ENCODE measurements around the gene ALLC.

ALLC gene

DNA sequence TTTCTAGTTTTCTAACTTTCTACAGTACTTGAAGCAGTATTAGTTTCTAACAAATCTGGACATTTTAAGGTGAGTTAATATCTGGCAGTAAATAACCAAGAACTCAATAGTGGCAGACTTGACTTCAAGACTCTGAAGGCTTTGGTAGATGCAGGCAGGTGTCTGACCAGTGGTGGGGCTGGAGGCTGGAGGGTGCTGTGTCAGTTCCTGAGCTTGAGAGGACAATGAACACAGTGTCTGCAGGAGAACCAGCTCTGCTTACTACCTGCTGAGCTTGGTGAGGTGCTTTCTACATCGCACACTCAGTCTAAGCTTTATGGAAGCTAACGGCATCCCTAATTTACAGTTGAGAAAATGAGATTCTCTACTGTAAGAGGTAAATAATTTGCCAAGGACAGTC lies 21.2 kb downstream of the ALLC start:
- DNase-seq (ENCODE audit: low spot score) = no peak

DNA sequence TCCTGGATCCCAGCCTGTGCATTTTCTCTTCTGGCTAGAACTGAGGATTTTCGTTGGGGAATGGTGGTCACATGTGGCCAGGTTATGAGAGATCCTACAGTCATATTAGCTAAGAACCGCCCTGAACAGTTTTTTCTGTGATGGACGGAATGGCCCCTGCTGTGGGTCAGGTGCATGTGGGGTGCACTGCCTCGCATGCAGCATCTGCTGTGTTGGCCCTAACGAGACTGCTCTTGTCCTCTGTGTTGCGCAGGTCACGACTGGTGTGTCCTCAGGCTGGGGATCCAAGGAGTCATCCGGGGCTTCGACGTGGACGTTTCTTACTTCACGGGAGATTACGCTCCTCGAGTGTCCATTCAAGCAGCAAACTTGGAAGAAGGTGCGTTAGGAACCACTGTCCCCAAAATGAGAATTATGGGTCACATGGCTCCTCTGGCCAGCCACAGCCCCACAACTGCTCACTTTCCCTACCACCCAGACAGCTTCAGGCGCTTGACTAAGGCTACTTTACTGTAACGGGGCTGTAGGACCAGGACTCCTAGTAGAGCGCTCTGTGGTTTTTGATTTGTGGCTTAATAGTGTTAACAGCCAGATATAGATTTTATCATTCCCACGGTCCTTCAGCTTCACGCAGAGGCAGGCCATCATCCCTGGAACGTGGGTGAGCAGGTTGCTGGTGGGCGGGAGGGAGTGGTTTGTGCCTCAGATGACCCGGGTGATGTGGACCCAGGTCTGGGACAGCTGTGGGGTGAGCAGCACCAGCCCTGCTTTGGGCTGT lies 21.8 kb downstream of the ALLC start:
- DNase-seq (ENCODE audit: low spot score) = no peak

DNA sequence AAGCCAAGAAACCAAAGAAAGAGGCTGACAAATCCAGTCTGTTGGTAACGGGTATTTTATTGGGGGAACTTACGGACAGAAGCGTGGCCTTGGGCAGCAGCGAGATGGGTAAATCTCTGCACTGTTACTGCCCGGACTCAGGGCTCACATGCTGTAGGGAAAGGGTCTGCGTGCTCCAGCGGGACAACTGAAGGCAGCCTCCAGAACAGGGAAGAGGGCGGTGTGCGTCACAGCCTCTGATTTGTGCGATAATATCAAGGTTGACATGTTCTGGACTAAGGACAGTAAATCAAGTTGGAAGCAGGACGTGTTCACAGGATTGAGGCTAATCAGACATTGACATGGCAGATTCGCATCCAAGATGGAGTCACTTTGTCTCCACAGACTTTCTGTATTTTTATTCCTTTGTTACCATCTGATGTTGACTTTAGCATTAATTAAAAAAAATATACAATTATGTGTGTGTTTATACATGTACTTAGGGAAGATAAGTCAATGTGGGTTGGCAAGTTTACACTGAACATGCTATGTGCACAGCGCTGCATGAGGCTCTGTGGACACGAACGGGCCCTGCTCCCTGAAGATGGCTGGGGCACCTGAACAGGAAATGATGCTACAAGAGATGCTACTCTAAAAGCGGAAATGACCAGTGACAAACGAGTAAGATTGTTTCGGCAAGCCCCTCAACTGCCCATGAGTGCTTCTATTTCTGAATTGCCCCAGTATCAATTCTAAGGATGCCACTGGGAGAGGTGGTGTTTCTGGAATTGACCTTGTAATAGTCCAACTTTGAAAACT lies 22.7 kb downstream of the ALLC start:
- no peak for DNase-seq (ENCODE audit: low spot score)

DNA sequence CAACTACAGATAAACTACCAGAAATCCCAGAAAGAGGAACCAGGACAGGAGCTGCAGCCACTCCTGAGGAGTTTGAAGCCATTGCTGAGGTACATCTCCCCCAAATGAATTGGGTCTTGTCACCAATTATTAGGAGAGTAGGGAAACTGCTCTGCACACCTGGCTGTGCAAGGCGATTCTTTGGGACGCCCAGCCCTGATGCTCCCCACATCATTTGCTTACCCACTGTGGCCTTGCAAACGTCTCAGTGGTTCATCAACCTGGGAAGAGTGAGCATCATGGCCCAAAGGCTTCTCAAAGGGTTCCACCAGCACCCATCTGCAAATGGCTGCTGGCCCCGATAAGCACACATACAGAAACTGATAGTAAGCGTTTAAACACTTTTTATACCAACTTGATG lies 23.6 kb downstream of the ALLC start:
- DNase-seq (ENCODE audit: low spot score) = no peak

DNA sequence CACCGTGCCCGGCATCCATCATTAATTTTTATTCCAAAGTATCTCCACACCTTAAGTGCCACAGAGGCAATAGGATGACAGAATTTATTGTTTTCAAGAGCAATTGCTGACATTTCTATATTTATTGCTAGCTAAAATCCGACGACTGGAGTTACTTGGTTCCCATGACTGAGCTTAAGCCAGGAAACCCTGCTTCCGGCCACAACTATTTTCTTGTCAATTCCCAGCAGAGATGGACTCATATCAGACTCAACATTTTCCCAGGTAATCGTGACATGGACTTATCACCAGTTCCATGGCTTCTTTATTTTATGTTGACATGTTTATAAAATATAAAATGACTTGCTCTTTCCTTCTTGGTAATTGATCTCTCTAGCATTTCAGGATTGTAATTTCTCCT lies 24.8 kb downstream of the ALLC start:
- no peak for DNase-seq (ENCODE audit: low spot score)

DNA sequence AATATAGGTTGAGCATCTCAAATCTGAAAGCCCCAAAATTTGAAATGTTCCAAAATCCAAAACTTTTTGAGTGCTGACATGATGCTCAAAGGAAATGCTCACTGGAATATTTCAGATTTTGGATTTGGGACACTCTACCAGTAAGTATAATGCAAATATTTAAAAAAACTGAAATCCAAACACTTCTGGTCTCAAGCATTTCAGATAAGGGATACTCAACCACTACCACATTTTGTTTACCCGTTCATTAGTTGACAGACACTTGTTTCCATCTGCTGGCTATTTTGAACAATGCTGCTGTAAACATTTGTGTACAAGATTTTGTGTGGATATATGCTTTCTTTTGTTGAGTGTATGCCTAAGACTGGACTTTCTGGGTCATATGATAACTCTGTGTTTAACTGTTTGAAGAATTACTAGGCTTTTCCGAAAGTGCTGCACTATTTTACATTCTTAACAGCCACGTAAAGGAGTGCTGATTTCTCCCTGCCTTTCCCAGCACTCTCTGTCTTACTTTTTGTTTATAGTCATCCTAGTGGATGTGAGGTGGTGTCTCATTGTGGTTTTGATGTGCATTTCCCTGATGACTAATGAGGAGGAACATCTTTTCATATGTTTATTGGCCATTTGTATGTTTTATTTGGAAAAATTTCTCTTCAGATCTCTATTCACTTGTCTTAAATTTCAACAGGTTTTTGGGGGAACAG lies 25.9 kb downstream of the ALLC start:
- DNase-seq (ENCODE audit: low spot score) = no peak

DNA sequence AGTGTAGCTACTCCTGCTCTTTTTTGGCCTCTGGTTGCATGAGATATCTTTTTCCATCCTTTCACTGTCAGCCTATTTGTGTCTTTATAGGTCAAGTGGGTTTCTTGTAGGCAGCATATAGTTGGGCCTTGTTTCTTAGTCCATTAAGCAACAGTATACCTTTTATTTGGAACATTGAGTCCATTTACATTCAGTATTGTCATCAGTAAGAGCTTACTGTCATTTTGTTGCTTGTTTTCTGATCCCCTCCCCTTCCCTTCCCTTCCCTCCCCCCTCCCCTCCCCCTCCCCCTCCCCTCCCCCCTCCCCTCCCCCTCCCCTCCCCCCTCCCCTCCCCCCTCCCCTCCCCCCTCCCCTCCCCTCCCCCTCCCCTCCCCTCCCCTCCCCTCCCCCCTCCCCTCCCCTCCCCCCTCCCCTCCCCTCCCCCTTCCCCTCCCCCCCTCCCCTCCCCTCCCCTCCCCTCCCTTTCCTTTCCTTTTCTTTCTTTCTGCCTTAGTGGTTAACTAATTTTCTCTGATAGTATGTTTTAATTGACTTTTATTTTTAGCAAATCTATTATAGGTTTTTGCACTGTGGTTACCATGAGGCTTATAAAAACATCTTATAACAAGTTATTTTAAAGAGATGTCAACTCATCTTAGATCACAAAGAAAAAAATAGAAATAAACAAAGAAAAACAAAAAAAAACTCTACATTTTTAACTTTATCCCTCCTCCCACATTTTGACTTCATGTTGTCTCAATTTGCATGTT lies 32.2 kb downstream of the ALLC start:
- DNase-seq (ENCODE audit: low spot score) = no peak

DNA sequence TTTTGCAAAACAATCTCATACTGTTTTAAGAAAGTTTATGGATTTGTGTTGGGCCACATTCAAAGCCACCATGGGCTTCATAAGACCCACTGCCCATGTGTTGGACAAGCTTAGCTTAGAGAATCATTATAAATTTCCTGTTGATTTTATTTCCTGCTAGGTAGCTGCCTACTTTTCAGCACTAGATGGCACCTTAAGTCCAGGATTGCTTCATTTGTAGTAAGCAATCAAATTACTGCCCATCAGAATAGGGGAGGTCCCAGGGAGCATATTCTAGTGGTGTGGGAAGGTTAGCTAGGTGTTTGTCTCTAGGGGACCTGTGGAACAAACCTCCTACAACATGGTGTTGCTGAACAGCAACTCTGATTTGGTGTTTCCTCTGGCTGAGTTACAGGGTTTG lies 34.4 kb downstream of the ALLC start:
- DNase-seq (ENCODE audit: low spot score) = no peak

DNA sequence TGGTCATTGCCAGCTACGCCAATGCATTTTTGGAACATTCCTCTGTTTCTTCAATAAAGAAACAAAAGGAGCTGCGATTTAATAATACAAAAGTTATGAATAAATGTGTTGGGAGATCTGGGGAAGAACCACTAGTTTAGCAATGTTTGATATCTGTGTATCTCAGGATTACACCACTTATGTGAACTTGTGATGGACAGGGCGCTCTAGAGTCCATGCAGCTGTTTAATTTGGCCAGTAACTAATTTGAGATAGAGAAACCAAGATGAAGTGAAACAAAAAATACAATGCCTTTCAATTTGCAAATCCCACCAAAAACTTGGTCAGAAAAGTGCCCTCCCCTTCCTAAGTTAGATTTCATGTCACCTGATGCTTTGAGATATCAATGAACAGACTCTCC lies 38.5 kb downstream of the ALLC start:
- DNase-seq (ENCODE audit: low spot score) = no peak

DNA sequence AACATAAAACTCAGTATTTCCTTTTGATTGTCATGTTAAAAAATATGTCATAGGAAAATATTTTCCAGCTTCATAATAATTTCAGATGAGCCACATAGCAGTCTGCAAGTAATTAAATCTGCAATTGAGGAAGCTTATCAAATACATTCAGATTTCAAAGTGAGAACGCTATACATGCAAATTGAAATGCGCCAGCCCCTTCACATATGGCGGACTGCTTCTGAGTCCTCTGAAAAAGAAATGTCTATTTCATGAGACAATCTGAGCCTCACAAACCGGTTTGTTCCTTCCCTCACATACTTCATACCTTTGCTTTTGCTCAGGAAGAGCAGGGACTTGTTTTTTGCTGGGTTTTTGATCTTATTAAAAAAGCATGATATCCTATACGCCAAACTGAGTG lies 43.1 kb downstream of the ALLC start:
- no peak for DNase-seq (ENCODE audit: low spot score)

DNA sequence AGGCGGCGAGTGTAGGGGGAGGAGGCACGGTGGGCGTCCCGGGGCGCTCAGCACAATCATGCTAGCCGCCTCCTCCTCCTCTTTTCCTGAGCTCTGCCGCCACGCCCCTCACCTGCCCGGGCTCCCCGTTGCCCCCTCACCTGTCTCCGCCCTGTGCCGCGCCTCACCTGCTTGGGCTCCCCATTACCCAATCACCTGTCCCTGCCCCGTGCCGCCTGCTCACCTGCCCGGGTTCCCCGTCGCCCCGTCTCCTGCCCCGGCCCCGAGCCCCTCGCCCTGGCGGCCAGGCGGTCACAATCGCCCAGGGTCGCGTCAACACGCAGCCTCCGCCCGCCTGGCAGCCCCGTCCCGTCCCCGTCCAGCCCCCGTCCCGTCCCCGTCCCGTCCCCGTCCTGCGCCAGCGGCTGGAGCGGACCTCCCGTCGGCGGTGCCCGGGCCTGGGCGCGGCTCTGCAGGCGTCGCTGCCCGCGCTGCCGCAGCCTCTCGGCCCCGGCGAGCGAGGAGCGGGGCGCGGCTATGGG lies 45.3 kb downstream of the ALLC start, which contains the start of gene DCDC2C:
Gene DCDC2C (plus strand): TSS at position 340 of the 521 bp plus-strand sequence. CDS start 177 bp downstream, at position 517.
- DNase-seq (ENCODE audit: low spot score) = no peak

DNA sequence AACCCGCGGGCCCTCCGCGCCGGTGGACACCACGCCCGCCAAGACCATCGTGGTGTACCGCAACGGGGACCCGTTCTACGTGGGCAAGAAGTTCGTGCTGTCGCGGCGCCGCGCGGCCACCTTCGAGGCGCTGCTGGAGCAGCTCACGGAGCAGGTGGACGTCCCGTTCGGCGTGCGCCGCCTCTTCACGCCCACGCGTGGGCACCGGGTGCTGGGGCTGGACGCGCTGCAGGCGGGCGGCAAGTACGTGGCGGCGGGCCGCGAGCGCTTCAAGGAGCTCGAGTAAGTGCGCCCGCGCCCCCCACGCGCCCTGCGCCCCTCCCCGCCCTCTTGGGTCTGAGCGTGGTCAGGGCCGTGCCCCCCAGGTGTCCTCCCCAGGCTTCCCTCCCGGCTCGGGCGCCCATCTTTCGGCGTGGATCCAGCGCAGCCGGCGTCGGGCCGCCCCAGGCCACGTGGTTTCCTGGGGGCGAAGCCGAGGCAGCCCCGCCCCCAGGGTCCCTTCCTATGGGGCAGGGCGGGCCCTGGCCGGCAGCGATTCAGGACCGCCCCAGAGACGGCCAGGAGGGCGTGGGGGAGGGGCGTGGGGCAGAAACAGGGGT lies 45.9 kb downstream of the ALLC start:
- DNase-seq (ENCODE audit: low spot score) = no peak

DNA sequence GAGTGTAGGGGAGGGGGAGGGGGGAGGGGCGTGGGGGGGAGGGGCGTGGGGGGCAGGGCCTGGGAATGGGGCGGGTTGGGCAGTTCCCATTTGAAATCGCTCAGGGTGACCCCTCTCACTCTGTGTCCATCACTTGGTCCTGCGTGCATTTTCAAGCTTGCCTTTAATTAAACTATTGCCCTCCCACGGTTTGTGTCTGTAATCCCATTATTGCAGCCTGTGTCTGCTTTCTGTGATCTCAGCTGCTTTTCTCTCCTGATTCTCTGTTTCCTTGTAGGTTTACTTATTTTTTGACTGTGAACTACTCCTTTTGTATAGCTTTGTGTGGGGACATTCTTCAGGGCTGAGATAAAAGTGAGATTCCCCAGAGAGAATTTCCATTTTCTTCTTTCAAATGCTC lies 46.7 kb downstream of the ALLC start:
- DNase-seq (ENCODE audit: low spot score) = no peak

DNA sequence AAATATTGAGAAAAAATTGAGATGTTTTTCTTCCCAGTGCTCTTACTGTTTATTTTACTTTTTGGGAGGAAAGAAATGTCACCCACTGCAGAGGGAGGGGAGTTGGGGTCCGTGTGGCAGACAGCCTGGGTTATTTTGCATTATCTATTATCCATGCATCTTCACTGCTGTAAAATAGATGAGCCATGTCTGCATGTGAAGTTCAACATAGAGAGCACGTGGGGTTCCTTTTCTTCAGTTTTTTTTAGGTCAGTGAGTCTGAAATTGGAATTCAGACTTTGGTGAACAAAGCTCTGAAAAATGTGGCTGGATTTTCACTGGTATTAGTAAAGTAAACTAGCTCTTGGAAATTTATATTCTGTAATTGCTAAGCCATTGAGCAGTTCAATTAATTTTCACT lies 47.8 kb downstream of the ALLC start:
- no peak for DNase-seq (ENCODE audit: low spot score)

DNA sequence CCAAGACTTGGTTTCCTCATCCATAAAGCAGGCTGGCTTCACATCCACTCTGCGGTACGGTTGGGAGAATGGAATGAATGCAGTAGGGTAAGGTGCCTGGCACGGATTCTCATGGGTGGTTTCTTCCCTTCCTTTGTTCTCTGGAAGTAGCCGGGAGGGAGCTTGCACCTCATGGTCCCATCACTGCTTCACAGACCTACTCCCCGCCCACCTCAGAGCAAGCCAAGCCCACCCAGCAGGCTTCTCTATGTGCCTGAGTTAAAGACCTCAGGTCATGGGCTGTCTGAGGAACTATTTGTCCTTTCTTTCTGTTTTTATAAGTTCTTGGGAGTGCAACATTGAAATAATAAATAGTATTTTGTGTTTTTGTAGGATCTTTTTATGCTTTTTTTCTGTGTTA lies 48.9 kb downstream of the ALLC start:
- no peak for DNase-seq (ENCODE audit: low spot score)

DNA sequence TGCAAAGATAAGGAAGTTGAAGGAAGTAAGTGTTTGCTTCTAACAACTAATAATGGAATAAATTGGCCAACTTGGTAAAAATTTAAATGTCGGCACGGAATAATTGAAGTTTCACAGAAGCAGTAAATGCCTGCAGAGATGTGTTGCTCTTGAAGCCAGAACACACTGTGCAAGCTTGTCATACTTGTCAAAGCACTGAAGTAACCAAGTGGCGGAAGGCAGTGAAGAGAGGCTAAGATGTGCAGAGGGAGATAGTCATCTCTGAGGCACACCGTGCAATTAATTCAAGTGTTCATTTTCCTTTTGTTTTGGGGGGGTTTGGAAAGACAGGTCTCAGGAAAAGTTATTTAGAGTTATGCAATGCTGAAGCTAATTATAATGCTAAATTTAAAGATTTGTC lies 50.6 kb downstream of the ALLC start:
- no peak for DNase-seq (ENCODE audit: low spot score)

DNA sequence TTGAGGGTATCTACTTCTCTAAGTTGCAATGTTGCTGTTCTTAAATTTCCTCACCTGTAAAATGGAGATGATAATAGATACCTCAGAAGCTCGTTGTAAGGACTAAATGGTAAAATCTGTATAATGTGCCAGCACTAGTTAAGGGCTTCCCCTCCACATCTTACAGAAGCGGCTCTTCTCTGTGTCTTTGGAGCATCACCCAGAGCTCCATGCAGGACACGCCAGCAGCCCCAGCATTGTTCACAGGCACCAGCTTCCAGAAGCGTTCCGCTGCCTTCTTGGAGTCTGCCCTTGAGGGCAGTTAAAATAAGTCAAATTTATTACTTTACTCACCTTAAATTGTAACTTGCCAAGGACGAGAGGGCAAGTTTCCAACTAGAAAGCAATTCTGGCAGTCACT lies 51.2 kb downstream of the ALLC start:
- no peak for DNase-seq (ENCODE audit: low spot score)

DNA sequence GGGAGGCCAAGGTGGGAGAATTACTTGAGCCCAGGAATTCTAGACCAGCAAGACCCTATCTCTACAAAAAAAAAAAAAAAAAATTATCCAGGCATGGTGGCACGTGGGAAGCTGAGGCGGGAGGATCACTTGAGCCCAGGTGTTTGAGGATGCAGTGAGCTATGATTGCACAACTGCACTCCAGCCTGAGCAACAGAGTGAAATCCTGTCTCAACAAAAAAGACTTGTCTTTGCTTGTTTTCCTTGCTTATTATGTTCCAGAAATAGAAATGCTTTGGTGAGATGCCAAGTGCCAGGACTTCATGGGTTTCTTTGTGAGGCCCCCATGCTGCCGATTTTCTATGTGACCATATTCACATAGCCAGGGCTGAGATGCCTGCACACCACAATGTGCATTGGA lies 54.4 kb downstream of the ALLC start:
- DNase-seq (ENCODE audit: low spot score) = no peak

DNA sequence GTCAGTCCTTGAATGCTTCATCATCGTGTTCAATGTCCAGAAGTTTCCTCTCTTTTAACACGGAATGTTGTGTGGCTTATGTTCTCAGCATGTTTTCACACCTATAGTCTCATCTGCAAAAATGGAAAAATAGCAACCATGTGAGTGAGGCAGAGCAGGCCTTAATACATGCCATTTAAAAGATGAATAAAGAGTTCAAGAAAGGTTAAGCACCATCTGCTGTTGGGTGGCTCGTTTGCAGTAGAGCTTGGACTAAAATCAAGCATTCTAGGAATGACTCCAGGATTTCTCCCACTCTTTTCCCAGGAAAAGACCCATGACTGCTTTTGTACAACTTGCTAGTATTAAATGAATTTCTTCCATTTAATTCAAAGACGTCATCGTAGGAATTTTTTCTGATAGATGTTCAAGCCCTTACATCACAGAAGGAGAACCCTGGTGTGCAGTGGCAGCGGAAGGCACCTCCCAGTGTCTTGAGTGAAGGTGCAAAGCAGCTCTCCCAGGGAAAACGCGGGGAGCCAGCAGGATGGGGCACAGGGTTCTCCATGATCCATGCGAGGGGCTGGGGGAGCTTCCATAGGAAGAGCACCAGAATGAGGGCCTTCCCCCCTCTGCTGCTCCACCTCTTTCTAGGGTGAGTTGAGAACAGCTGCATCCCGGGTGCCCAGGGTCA lies 55.0 kb downstream of the ALLC start:
- no peak for DNase-seq (ENCODE audit: low spot score)

DNA sequence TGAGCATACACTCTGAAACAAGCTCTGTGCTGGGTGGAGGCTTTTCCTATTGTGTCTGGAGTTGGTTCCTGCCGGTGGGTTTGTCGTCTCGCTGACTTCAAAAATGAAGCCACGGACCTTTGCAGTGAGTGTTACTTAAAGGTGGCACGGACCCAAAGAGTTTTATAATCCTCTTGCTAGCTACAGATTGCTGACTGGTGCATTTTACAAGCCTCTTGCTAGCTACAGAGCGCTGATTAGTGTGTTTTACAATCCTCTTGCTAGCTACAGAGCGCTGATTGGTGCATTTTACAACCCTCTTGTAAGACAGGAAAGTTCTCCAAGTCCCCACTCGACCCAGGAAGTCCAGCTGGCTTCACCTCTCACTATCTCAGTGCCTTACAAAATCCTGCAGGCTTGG lies 60.7 kb downstream of the ALLC start:
- no peak for DNase-seq (ENCODE audit: low spot score)

DNA sequence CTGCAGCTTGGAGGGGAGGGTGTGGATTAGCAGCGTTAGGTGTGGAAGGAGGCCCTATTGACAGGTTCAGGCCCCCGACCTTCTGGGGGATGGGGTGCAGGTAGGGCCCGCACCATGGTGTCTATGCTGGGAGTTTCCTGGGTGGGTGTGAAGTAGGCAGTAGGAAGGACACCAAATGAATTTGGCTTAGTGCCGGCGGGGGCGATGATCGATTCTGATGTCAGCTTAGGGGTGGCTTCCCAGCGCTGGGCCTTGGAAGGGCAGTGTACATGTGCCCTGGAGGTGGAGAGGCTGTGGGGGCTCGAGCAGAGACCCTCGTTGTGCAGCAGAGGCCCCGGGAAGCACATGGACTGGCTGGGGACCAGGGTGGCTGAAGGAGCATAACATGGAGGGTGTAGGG lies 67.0 kb downstream of the ALLC start:
- DNase-seq (ENCODE audit: low spot score) = no peak
